ENCODE measurements around the gene ITPRIPL1. TPM values are rescaled to one million over a fixed set of nuclear protein-coding genes. Genes with fewer than 3 reads are reported as not detected.

ITPRIPL1 gene
- total RNA-seq, 2 experiments from 2014 or later: 8.1 to 13.5 TPM

GRCh38 chr2:96340493-96341414 lies 15.6 kb downstream of the ITPRIPL1 start:
- POLR2A ChIA-PET: interaction anchor here (0.7 kb wide), 2 partner anchors 22 to 172 kb away, joined by 3 to 4 read pairs; no protein-coding TSS in a partner anchor
- CTCF ChIA-PET (ENCODE audit: unreplicated experiment): no interaction called here
- no peak overlapping the region for H2AFZ ChIP-seq (ENCODE audit: low read length)
- H3K79me2 ChIP-seq (ENCODE audit: insufficient read depth, low read depth, low read length): peaks cover 64% of the 10 kb centered on the region
- H4K20me1 ChIP-seq (ENCODE audit: insufficient read depth, low read length): no peaks in the 10 kb centered on the region
- no peaks in the 10 kb centered on the region for H3K9me3 ChIP-seq (ENCODE audit: low read length)
- no peaks in the 10 kb centered on the region for H3K9me2 ChIP-seq (ENCODE audit: insufficient read depth, low read length)
- peaks cover 76% of the 10 kb centered on the region for H3K36me3 ChIP-seq (ENCODE audit: insufficient read depth, low read length)
- intact Hi-C loops (cut with micrococcal nuclease; ENCODE audit: unreplicated experiment): loop anchor here (5.0 kb wide), 1 partner anchor 48 kb away; no protein-coding TSS in a partner anchor
- no peak overlapping the region for H3K4me2 ChIP-seq (ENCODE audit: low read length)
- DNase-seq (ENCODE audit: low spot score): no peak
- no peak overlapping the region for H3K27ac ChIP-seq (ENCODE audit: low read depth, low read length, poor library complexity, severe bottlenecking)
- H3K4me1 ChIP-seq (ENCODE audit: insufficient read depth, low read length, poor library complexity, severe bottlenecking): peaks cover 19% of the 10 kb centered on the region
- no TSS peak for BruUV-seq (replicated peaks)
- H3K4me3 ChIP-seq (ENCODE audit: low read depth, low read length, poor library complexity, severe bottlenecking): no peak overlapping the region
- TF ChIP-seq EZH2phosphoT487 (IDR thresholded peaks at IDR 0.05; ENCODE audit: borderline replicate concordance, low read depth, low read length): no peak

- H3K4me2 ChIP-seq (ENCODE audit: low read length): no peak overlapping the region
- no peak for DNase-seq (ENCODE audit: low spot score)
- ChIA-PET CTCF (ENCODE audit: unreplicated experiment) (no interaction called here), POLR2A (no interaction called here)
- no peak overlapping the region for H2AFZ ChIP-seq (ENCODE audit: low read length)
- peaks cover 18% of the 10 kb centered on the region for H3K4me1 ChIP-seq (ENCODE audit: insufficient read depth, low read length, poor library complexity, severe bottlenecking)
- peaks cover 57% of the 10 kb centered on the region for H3K79me2 ChIP-seq (ENCODE audit: insufficient read depth, low read depth, low read length)
- H3K27ac ChIP-seq (ENCODE audit: low read depth, low read length, poor library complexity, severe bottlenecking): no peak overlapping the region
- no peaks in the 10 kb centered on the region for H3K9me2 ChIP-seq (ENCODE audit: insufficient read depth, low read length)
- no TSS peak for BruUV-seq (replicated peaks)
- H3K4me3 ChIP-seq (ENCODE audit: low read depth, low read length, poor library complexity, severe bottlenecking): no peak overlapping the region
- H3K36me3 ChIP-seq (ENCODE audit: insufficient read depth, low read length): peaks cover 85% of the 10 kb centered on the region
- H4K20me1 ChIP-seq (ENCODE audit: insufficient read depth, low read length): no peaks in the 10 kb centered on the region
- TF ChIP-seq EZH2phosphoT487 (IDR thresholded peaks at IDR 0.05; ENCODE audit: borderline replicate concordance, low read depth, low read length) (no peak), CTCF (conservative IDR thresholded peaks at IDR 0.05; ENCODE audit: low read length) (no peak)
- no peaks in the 10 kb centered on the region for H3K9me3 ChIP-seq (ENCODE audit: low read length)
- intact Hi-C loops (cut with micrococcal nuclease; ENCODE audit: unreplicated experiment): loop anchor here (5.0 kb wide), 1 partner anchor 49 kb away; no protein-coding TSS in a partner anchor
Measured at GRCh38 chr2:96341641-96342040, 16.5 kb downstream of the ITPRIPL1 start.

- POLR2A ChIA-PET: no interaction called here
- no peak for DNase-seq (ENCODE audit: low spot score)
- CTCF ChIA-PET (ENCODE audit: unreplicated experiment): no interaction called here
- Histone ChIP-seq H3K27ac (ENCODE audit: low read depth, low read length, poor library complexity, severe bottlenecking) (no peak overlapping the region), H4K20me1 (ENCODE audit: insufficient read depth, low read length) (no peaks in the 10 kb centered on the region), H3K4me3 (ENCODE audit: low read depth, low read length, poor library complexity, severe bottlenecking) (no peak overlapping the region), H3K79me2 (ENCODE audit: insufficient read depth, low read depth, low read length) (peaks cover 53% of the 10 kb centered on the region), H3K9me2 (ENCODE audit: insufficient read depth, low read length) (no peaks in the 10 kb centered on the region), H3K9me3 (ENCODE audit: low read length) (no peaks in the 10 kb centered on the region), H2AFZ (ENCODE audit: low read length) (no peak overlapping the region), H3K36me3 (ENCODE audit: insufficient read depth, low read length) (peaks cover 89% of the 10 kb centered on the region), H3K4me2 (ENCODE audit: low read length) (no peak overlapping the region), H3K4me1 (ENCODE audit: insufficient read depth, low read length, poor library complexity, severe bottlenecking) (peaks cover 14% of the 10 kb centered on the region)
- BruUV-seq (replicated peaks): no TSS peak
- TF ChIP-seq EZH2phosphoT487 (IDR thresholded peaks at IDR 0.05; ENCODE audit: borderline replicate concordance, low read depth, low read length): no peak
- TF ChIP-seq CTCF (conservative IDR thresholded peaks at IDR 0.05; ENCODE audit: low read length): no peak
- intact Hi-C loops (cut with micrococcal nuclease; ENCODE audit: unreplicated experiment): loop anchor here (5.0 kb wide), 1 partner anchor 50 kb away; no protein-coding TSS in a partner anchor
Measured at GRCh38 chr2:96342085-96342484, 17.0 kb downstream of the ITPRIPL1 start.
